CD4-positive, alpha-beta T cell treated with Interleukin-6 for 4 hours (primary cell): ENCODE results near the gene ACVR2B.
A peak's percentile ranks its signal among the peaks of the same experiment; 100 is the strongest.

ENCODE experiments used
- DNase-seq: peaks from one replicate; pipeline ENCODE4 v3.0.0-alpha.2; 2020; ENCODE audit warnings: mixed read lengths

The ACVR2B gene

GRCh38 chr3:38488949-38489348, 35.3 kb downstream of the ACVR2B start:
- no peak for DNase-seq

GRCh38 chr3:38489766-38490165, 36.1 kb downstream of the ACVR2B start:
- DNase-seq: no peak

GRCh38 chr3:38490281-38491030, 36.8 kb downstream of the ACVR2B start:
- DNase-seq: no peak

- DNase-seq: no peak
Observed at GRCh38 chr3:38491215-38491614, 37.5 kb downstream of the ACVR2B start.

- DNase-seq: no peak
Observed at GRCh38 chr3:38493031-38493430, 39.3 kb downstream of the ACVR2B start.

GRCh38 chr3:38496131-38496910, 42.6 kb downstream of the ACVR2B start, which contains the start of gene EXOG:
Gene EXOG, plus strand, starts transcription at chr3:38496340. Its CDS starts 28 bp downstream, at chr3:38496368.
- peak; percentile 97 for DNase-seq

- DNase-seq: no peak
Observed at GRCh38 chr3:38497031-38497430, 43.3 kb downstream of the ACVR2B start.

- DNase-seq: no peak
Observed at GRCh38 chr3:38500688-38501417, 47.2 kb downstream of the ACVR2B start.

- no peak for DNase-seq
Observed at GRCh38 chr3:38507120-38507519, 53.4 kb downstream of the ACVR2B start.

- no peak for DNase-seq
Observed at GRCh38 chr3:38509732-38510131, 56.0 kb downstream of the ACVR2B start.

- no peak for DNase-seq
Observed at GRCh38 chr3:38510631-38511030, 56.9 kb downstream of the ACVR2B start.

- DNase-seq: no peak
Observed at GRCh38 chr3:38511546-38511945, 57.9 kb downstream of the ACVR2B start.

GRCh38 chr3:38515367-38515766, 61.7 kb downstream of the ACVR2B start:
- no peak for DNase-seq

- no peak for DNase-seq
Observed at GRCh38 chr3:38516669-38517068, 63.0 kb downstream of the ACVR2B start.

GRCh38 chr3:38519000-38519399, 65.3 kb downstream of the ACVR2B start:
- DNase-seq: no peak

GRCh38 chr3:38519651-38520050, 66.0 kb downstream of the ACVR2B start:
- peak; percentile 54 for DNase-seq

- DNase-seq: peak; percentile 72
Observed at GRCh38 chr3:38521391-38521987, 67.8 kb downstream of the ACVR2B start.

- DNase-seq: no peak
Observed at GRCh38 chr3:38522002-38522401, 68.3 kb downstream of the ACVR2B start.

GRCh38 chr3:38524141-38524739, 70.5 kb downstream of the ACVR2B start:
- DNase-seq: no peak

GRCh38 chr3:38526792-38527191, 73.1 kb downstream of the ACVR2B start:
- DNase-seq: no peak

GRCh38 chr3:38528457-38528856, 74.8 kb downstream of the ACVR2B start:
- no peak for DNase-seq

- DNase-seq: no peak
Observed at GRCh38 chr3:38532529-38532928, 78.8 kb downstream of the ACVR2B start.
